Measurements from ENCODE around the gene RUNX3.

GRCh38 chr1:24906760-24907490 is 23.2 kb downstream of the RUNX3 start:
- TF ChIP-seq CTCF (IDR thresholded peaks at IDR 0.05) (no peak), EP300 (IDR thresholded peaks at IDR 0.05) (no peak), POLR2AphosphoS5 (IDR thresholded peaks at IDR 0.05) (no peak), POLR2A (IDR thresholded peaks at IDR 0.05) (no peak)

Measured in sigmoid colon (tissue), 4 donors.